Fibroblast of pulmonary artery (primary cell): ENCODE data around the gene TSKU.

Experiments
- DNase-seq: peaks from one replicate; pipeline ENCODE4 v3.0.0-alpha.2; 2010; ENCODE audit warnings: low read depth
- H3K4me3 ChIP-seq: replicated peaks from 2 replicates; pipeline ENCODE4 v1.5.1; 2011; ENCODE audit warnings: low read depth, mild to moderate bottlenecking, control low read depth, low read length, moderate library complexity
- CTCF ChIP-seq: IDR thresholded peaks from 2 replicates; pipeline ENCODE4 v1.5.1; 2011; ENCODE audit warnings: mild to moderate bottlenecking, control low read depth, low read length, inconsistent platforms; ENCODE audit errors: missing control alignments

Gene TSKU

GRCh38 chr11:76745561-76746207 is 37.5 kb upstream of the TSKU start:
- TF ChIP-seq CTCF = no peak
- DNase-seq = no peak
- no peak overlapping the region for H3K4me3 ChIP-seq

GRCh38 chr11:76747153-76747914 is 35.8 kb upstream of the TSKU start:
- TF ChIP-seq CTCF = no peak
- DNase-seq = no peak

GRCh38 chr11:76747915-76748860 is 35.0 kb upstream of the TSKU start:
- no peak for TF ChIP-seq CTCF
- DNase-seq = no peak
- no peak overlapping the region for H3K4me3 ChIP-seq

More at GRCh38 chr11:76747153-76747914, 35.8 kb upstream of the TSKU start:
- no peak overlapping the region for H3K4me3 ChIP-seq

- no peak for DNase-seq
- no peak for TF ChIP-seq CTCF
- H3K4me3 ChIP-seq = no peak overlapping the region
These were observed 34.2 kb upstream of the TSKU start for GRCh38 chr11:76748948-76749347.

GRCh38 chr11:76750067-76750466 is 33.1 kb upstream of the TSKU start:
- H3K4me3 ChIP-seq = no peak overlapping the region
- DNase-seq = no peak
- TF ChIP-seq CTCF = no peak

- no peak for TF ChIP-seq CTCF
- no peak for DNase-seq
- no peak overlapping the region for H3K4me3 ChIP-seq
These were observed 32.4 kb upstream of the TSKU start for GRCh38 chr11:76750746-76751145.
